RKO (cell line): ENCODE data around the gene STXBP5.

Experiments
- DNase-seq: peaks from one replicate; pipeline ENCODE4 v3.0.0-alpha.2; 2016; ENCODE audit warnings: low spot score

STXBP5 gene

DNA sequence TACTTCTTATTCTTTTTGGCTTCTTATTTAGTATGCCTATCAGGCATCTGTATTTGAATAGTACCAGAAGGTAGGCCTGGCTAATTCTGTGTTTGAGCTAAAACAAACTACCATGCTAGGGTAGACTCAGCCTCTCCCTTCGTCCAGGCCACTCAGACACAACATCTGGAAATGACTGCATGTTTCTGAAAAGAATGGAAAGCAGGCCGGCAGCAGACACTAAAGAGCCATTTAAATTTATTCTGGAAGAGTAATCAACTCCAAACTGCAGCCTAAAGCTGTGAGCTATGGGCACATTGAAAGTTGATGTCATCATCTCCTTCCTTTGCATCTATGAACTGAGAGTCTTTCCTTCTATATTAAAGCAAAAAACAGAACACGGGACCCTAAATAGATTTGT lies 233.4 kb downstream of the STXBP5 start:
- DNase-seq: no peak

DNA sequence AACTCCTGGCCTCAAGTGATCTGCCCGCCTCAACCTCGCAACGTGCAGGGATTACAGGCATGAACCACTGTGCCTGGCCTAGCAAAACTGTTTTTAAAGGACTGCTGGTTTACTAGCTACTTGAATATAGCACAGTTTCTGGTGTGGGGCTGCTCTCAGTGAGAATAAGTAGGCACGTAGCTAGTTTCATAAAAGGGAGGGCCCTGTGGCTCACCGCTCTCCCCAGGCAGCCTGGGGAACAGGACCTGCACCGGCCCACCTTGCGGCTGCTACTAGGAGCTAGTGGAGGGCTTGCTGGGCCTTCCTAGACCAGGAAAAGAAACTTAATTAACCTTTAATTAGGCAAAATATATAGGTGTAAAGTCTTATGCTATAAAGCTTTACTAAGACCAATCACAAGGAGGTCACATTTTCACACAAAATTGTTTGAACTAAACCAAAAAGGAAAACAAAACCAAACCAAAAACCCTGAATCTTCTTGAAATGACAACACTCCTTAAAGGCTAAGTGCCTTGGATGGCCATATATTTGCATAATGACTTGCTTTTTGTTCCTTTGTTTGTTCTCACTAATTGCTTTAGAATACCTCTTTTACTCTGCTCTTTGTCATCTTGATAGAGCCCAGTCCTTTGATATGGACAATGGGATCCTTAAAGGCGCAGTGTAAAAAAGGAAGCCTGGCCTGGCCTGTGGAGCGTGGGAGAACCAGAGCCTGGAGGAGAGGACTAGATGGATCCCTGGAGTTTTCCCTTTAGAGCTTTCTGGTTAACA lies 234.7 kb downstream of the STXBP5 start:
- no peak for DNase-seq
